ENCODE measurements around the gene KDM2A. TPM values are rescaled to one million over a fixed set of nuclear protein-coding genes. Genes with fewer than 3 reads are reported as not detected.

The KDM2A gene
- total and polyA plus RNA-seq, 2 experiments from 2014 or later: 25.0 to 54.1 TPM

DNA sequence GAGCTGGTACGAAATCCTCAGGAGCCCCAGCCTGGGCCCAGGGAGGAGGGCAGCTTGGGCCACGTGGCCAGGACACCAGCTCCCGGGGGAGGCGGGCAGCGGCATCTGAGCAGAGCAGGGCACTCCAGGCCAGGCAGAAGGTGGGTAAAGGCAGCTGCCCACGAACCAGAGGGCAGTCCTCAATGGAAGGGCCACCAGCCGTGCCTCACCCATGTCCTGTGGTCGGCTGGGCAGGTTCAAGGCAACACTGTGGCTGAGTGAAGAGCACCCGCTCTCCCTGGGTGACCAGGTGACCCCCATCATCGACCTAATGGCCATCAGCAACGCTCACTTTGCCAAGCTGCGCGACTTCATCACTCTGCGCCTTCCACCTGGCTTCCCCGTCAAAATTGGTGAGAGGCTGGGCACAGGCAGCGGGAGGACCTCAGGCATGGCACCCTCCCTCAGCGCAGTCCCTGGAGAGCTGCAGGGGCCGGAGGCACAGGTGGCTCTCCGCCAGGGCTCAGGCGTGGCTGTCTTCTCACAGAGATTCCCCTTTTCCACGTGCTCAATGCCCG lies 181.8 kb downstream of the KDM2A start:
- Histone ChIP-seq H3K4me2 (no peak overlapping the region), H3K27ac (ENCODE audit: low read depth) (no peak overlapping the region), H3K9me2 (ENCODE audit: insufficient read depth) (no peaks in the 10 kb centered on the region), H3K4me3 (no peak overlapping the region), H2AFZ (no peak overlapping the region), H3K79me2 (replicated peaks; ENCODE audit: insufficient read depth) (no peaks in the 10 kb centered on the region), H4K20me1 (replicated peaks; ENCODE audit: insufficient read depth) (no peaks in the 10 kb centered on the region), H3F3A (replicated peaks; ENCODE audit: low read depth) (peaks cover 4% of the 10 kb centered on the region; the same call in 1 of the 2 replicates), H3K36me3 (ENCODE audit: insufficient read depth) (no peaks in the 10 kb centered on the region; the same call in 1 of the 2 replicates), H3K27me3 (ENCODE audit: insufficient read depth) (no peaks in the 10 kb centered on the region), H3K4me1 (ENCODE audit: insufficient read depth) (peaks cover 15% of the 10 kb centered on the region; the same call in 1 of the 2 replicates)
- ATAC-seq: no peak
- Mint-ChIP-seq H3K36me3 (ENCODE audit: low read depth) (peaks cover 19% of the 10 kb centered on the region), H3K27me3 (ENCODE audit: insufficient read depth, low read depth, poor library complexity) (peaks cover 13% of the 10 kb centered on the region), H3K4me1 (peaks cover 3% of the 10 kb centered on the region; the same call in 1 of the 3 replicates), H3K27ac (no peak overlapping the region), H3K4me3 (no peak overlapping the region), H3K9me3 (peaks cover 12% of the 10 kb centered on the region)
- TF ChIP-seq, protein P1, sequence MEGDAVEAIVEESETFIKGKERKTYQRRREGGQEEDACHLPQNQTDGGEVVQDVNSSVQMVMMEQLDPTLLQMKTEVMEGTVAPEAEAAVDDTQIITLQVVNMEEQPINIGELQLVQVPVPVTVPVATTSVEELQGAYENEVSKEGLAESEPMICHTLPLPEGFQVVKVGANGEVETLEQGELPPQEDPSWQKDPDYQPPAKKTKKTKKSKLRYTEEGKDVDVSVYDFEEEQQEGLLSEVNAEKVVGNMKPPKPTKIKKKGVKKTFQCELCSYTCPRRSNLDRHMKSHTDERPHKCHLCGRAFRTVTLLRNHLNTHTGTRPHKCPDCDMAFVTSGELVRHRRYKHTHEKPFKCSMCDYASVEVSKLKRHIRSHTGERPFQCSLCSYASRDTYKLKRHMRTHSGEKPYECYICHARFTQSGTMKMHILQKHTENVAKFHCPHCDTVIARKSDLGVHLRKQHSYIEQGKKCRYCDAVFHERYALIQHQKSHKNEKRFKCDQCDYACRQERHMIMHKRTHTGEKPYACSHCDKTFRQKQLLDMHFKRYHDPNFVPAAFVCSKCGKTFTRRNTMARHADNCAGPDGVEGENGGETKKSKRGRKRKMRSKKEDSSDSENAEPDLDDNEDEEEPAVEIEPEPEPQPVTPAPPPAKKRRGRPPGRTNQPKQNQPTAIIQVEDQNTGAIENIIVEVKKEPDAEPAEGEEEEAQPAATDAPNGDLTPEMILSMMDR (conservative IDR thresholded peaks at IDR 0.05; ENCODE audit: low read depth in 2 of 2): no peak
- TF ChIP-seq, protein P2, sequence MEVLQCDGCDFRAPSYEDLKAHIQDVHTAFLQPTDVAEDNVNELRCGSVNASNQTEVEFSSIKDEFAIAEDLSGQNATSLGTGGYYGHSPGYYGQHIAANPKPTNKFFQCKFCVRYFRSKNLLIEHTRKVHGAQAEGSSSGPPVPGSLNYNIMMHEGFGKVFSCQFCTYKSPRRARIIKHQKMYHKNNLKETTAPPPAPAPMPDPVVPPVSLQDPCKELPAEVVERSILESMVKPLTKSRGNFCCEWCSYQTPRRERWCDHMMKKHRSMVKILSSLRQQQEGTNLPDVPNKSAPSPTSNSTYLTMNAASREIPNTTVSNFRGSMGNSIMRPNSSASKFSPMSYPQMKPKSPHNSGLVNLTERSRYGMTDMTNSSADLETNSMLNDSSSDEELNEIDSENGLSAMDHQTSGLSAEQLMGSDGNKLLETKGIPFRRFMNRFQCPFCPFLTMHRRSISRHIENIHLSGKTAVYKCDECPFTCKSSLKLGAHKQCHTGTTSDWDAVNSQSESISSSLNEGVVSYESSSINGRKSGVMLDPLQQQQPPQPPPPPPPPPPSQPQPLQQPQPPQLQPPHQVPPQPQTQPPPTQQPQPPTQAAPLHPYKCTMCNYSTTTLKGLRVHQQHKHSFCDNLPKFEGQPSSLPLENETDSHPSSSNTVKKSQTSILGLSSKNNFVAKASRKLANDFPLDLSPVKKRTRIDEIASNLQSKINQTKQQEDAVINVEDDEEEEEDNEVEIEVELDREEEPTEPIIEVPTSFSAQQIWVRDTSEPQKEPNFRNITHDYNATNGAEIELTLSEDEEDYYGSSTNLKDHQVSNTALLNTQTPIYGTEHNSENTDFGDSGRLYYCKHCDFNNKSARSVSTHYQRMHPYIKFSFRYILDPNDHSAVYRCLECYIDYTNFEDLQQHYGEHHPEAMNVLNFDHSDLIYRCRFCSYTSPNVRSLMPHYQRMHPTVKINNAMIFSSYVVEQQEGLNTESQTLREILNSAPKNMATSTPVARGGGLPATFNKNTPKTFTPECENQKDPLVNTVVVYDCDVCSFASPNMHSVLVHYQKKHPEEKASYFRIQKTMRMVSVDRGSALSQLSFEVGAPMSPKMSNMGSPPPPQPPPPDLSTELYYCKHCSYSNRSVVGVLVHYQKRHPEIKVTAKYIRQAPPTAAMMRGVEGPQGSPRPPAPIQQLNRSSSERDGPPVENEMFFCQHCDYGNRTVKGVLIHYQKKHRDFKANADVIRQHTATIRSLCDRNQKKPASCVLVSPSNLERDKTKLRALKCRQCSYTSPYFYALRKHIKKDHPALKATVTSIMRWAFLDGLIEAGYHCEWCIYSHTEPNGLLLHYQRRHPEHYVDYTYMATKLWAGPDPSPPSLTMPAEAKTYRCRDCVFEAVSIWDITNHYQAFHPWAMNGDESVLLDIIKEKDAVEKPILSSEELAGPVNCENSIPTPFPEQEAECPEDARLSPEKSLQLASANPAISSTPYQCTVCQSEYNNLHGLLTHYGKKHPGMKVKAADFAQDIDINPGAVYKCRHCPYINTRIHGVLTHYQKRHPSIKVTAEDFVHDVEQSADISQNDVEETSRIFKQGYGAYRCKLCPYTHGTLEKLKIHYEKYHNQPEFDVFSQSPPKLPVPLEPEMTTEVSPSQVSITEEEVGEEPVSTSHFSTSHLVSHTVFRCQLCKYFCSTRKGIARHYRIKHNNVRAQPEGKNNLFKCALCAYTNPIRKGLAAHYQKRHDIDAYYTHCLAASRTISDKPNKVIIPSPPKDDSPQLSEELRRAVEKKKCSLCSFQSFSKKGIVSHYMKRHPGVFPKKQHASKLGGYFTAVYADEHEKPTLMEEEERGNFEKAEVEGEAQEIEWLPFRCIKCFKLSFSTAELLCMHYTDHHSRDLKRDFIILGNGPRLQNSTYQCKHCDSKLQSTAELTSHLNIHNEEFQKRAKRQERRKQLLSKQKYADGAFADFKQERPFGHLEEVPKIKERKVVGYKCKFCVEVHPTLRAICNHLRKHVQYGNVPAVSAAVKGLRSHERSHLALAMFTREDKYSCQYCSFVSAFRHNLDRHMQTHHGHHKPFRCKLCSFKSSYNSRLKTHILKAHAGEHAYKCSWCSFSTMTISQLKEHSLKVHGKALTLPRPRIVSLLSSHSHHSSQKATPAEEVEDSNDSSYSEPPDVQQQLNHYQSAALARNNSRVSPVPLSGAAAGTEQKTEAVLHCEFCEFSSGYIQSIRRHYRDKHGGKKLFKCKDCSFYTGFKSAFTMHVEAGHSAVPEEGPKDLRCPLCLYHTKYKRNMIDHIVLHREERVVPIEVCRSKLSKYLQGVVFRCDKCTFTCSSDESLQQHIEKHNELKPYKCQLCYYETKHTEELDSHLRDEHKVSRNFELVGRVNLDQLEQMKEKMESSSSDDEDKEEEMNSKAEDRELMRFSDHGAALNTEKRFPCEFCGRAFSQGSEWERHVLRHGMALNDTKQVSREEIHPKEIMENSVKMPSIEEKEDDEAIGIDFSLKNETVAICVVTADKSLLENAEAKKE (CRISPR knock-in tag; IDR thresholded peaks at IDR 0.05): no peak
- TF ChIP-seq, protein P3, sequence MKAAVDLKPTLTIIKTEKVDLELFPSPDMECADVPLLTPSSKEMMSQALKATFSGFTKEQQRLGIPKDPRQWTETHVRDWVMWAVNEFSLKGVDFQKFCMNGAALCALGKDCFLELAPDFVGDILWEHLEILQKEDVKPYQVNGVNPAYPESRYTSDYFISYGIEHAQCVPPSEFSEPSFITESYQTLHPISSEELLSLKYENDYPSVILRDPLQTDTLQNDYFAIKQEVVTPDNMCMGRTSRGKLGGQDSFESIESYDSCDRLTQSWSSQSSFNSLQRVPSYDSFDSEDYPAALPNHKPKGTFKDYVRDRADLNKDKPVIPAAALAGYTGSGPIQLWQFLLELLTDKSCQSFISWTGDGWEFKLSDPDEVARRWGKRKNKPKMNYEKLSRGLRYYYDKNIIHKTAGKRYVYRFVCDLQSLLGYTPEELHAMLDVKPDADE (IDR thresholded peaks at IDR 0.05): no peak
- DNase-seq (ENCODE audit: low spot score): no peak

All from GM23338 (cell line).